ENCODE measurements around the gene KCNQ5. TPM values are rescaled to one million over a fixed set of nuclear protein-coding genes. Genes with fewer than 3 reads are reported as not detected.

The KCNQ5 gene
- polyA plus RNA-seq, 3 donors: not detected

- no peak for TF ChIP-seq CTCF (IDR thresholded peaks at IDR 0.05)
- no peak overlapping the region for H3K4me3 ChIP-seq (replicated peaks in 1 of 3; ENCODE audit: low read depth in 2 of 3, low read length in 3 of 3)
- Mint-ChIP-seq H3K4me1 (no peaks in the 10 kb centered on the region), H3K36me3 (no peaks in the 10 kb centered on the region), H3K27me3 (ENCODE audit: low read depth in 3 of 3) (no peaks in the 10 kb centered on the region), H3K27ac (no peak overlapping the region), H3K4me3 (no peak overlapping the region), H3K9me3 (peaks cover 0 to 5% (median 0%) of the 10 kb centered on the region in 7 donors)
- no peaks in the 10 kb centered on the region for H3K79me2 ChIP-seq (ENCODE audit: insufficient read depth, low read length)
- H3K9me3 ChIP-seq (replicated peaks in 1 of 2; ENCODE audit: control insufficient read depth in 1 of 2, insufficient read depth in 1 of 2, low read length in 2 of 2): no peaks in the 10 kb centered on the region
- no peak for DNase-seq
- no peak overlapping the region for H3K9ac ChIP-seq (ENCODE audit: insufficient read depth, low read length, poor library complexity, severe bottlenecking)
- H3K36me3 ChIP-seq (replicated peaks in 1 of 2; ENCODE audit: control insufficient read depth in 1 of 2, insufficient read depth in 2 of 2, low read length in 2 of 2): no peaks in the 10 kb centered on the region
- no peaks in the 10 kb centered on the region for H3K4me1 ChIP-seq (ENCODE audit: control insufficient read depth in 1 of 2, insufficient read depth in 2 of 2, low read length in 2 of 2)
- no CpG with 5 or more reads among the region's 1 CpG for WGBS (ENCODE audit: insufficient coverage)
- H3K4me2 ChIP-seq (replicated peaks; ENCODE audit: extremely low read depth, low read length, poor library complexity, severe bottlenecking): no peak overlapping the region
- no peak overlapping the region for H2AFZ ChIP-seq (ENCODE audit: insufficient read depth, low read depth, low read length, poor library complexity, severe bottlenecking)
- no peaks in the 10 kb centered on the region for H3K27me3 ChIP-seq (ENCODE audit: control insufficient read depth in 2 of 2, insufficient read depth in 2 of 2, low read length in 2 of 2)
- H3K27ac ChIP-seq (ENCODE audit: low read depth in 1 of 2, low read length in 2 of 2): no peak overlapping the region
- no peaks in the 10 kb centered on the region for H4K20me1 ChIP-seq (ENCODE audit: insufficient read depth, low read length)
- intact Hi-C loops (cut with micrococcal nuclease): no loop called here
Observed at GRCh38 chr6:72661411-72661810, 39.5 kb downstream of the KCNQ5 start.

- Histone ChIP-seq H3K4me3 (replicated peaks in 1 of 3; ENCODE audit: low read depth in 2 of 3, low read length in 3 of 3) (no peak overlapping the region), H3K9me3 (replicated peaks in 1 of 2; ENCODE audit: control insufficient read depth in 1 of 2, insufficient read depth in 1 of 2, low read length in 2 of 2) (no peaks in the 10 kb centered on the region), H3K27ac (ENCODE audit: low read depth in 1 of 2, low read length in 2 of 2) (no peak overlapping the region), H2AFZ (ENCODE audit: insufficient read depth, low read depth, low read length, poor library complexity, severe bottlenecking) (no peak overlapping the region), H3K4me1 (ENCODE audit: control insufficient read depth in 1 of 2, insufficient read depth in 2 of 2, low read length in 2 of 2) (no peaks in the 10 kb centered on the region), H3K79me2 (ENCODE audit: insufficient read depth, low read length) (no peaks in the 10 kb centered on the region), H3K27me3 (ENCODE audit: control insufficient read depth in 2 of 2, insufficient read depth in 2 of 2, low read length in 2 of 2) (no peaks in the 10 kb centered on the region), H3K4me2 (replicated peaks; ENCODE audit: extremely low read depth, low read length, poor library complexity, severe bottlenecking) (no peak overlapping the region), H4K20me1 (ENCODE audit: insufficient read depth, low read length) (no peaks in the 10 kb centered on the region), H3K9ac (ENCODE audit: insufficient read depth, low read length, poor library complexity, severe bottlenecking) (no peak overlapping the region), H3K36me3 (replicated peaks in 1 of 2; ENCODE audit: control insufficient read depth in 1 of 2, insufficient read depth in 2 of 2, low read length in 2 of 2) (no peaks in the 10 kb centered on the region)
- Mint-ChIP-seq H3K9me3 (peaks cover 0 to 5% (median 0%) of the 10 kb centered on the region in 7 donors), H3K36me3 (no peaks in the 10 kb centered on the region), H3K27me3 (ENCODE audit: low read depth in 3 of 3) (no peaks in the 10 kb centered on the region), H3K4me3 (no peak overlapping the region), H3K4me1 (no peaks in the 10 kb centered on the region), H3K27ac (no peak overlapping the region)
- no peak for TF ChIP-seq CTCF (IDR thresholded peaks at IDR 0.05)
- intact Hi-C loops (cut with micrococcal nuclease): no loop called here
- WGBS (ENCODE audit: insufficient coverage): no CpG with 5 or more reads among the region's 3 CpGs
- no peak for DNase-seq
Observed at GRCh38 chr6:72665599-72665998, 43.7 kb downstream of the KCNQ5 start.

Data from CD14-positive monocyte (primary cell).